Lower leg skin (tissue), 4 donors: ENCODE results near the gene BICRAL. TPM values are rescaled to one million over a fixed set of nuclear protein-coding genes. Genes with fewer than 3 reads are reported as not detected.

Source experiments
- DNase-seq, 2 donors: peaks; one replicate each; pipeline ENCODE4 v3.0.0-alpha.2; 2019; ENCODE audit warnings: low spot score in 2 of 2
- H3K4me3 ChIP-seq: fragments of 200-600 bp; sonication (generic); 2 replicates; pipeline ENCODE4 v1.5.1; 2017; ENCODE audit warnings: mild to moderate bottlenecking, low read depth; ENCODE audit not compliant: poor library complexity, severe bottlenecking
- POLR2A ChIP-seq, 2 donors: fragments of 450-650 bp; IDR thresholded peaks; one replicate each; pipeline ENCODE4 v1.6.1; 2016 to 2017; ENCODE audit warnings: antibody characterized with exemption in 2 of 2, mild to moderate bottlenecking in 1 of 2, moderate library complexity in 1 of 2
- WGBS, 2 donors: methylation state at CpG; one replicate each; pipeline ENCODE4 v1.1.5; 2018; 5-methylcytosine and 5-hydroxymethylcytosine counted together
- intact Hi-C: fragments of 100-400 bp; cut with DNase I; formaldehyde crosslinking; loops from one replicate; pipeline ENCODE4 v1.15.0; 2023; ENCODE audit warnings: low total_unique reads
- total RNA-seq, 4 donors: library from RNA; depleted of rRNA; stranded (reverse); fragments of >200 nt; gene quantifications; one replicate each; pipeline ENCODE4 v1.1.0, GENCODE V29; 2016
- TF ChIP-seq, protein P1 (sequence below), 3 donors: fragments of 450-650 bp; IDR thresholded peaks; one replicate each; pipeline ENCODE4 v1.5.1; 2016; ENCODE audit warnings: antibody characterized with exemption in 3 of 3, mild to moderate bottlenecking in 3 of 3, moderate library complexity in 2 of 3

BICRAL gene
- total RNA-seq, 4 donors from 2014 or later, result 19.4 to 23.4 (median 20.5) TPM

DNA sequence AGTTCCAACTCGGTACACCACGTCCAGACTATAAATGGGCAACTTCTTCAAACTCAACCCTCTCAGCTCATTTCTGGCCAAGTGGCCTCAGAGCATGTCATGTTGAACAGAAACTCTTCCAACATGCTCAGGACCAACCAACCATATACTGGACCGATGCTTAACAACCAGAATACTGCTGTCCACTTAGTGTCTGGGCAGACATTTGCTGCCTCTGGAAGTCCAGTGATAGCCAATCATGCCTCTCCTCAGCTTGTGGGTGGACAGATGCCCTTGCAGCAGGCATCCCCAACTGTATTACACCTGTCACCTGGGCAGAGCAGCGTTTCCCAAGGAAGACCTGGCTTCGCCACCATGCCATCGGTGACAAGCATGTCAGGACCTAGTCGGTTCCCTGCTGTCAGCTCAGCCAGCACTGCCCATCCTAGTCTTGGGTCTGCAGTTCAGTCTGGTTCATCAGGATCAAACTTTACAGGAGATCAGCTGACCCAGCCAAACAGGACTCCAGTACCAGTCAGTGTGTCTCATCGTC, 47.8 kb downstream of the BICRAL start:
- DNase-seq, result peak in 1 of 2 donors; percentile 54
- 96 to 97% methylated on average over 8 of the region's 8 CpGs for WGBS, 2 donors
- no peak overlapping the region for H3K4me3 ChIP-seq
- TF ChIP-seq POLR2A (IDR thresholded peaks at IDR 0.05), result no peak
- TF ChIP-seq, protein P1, sequence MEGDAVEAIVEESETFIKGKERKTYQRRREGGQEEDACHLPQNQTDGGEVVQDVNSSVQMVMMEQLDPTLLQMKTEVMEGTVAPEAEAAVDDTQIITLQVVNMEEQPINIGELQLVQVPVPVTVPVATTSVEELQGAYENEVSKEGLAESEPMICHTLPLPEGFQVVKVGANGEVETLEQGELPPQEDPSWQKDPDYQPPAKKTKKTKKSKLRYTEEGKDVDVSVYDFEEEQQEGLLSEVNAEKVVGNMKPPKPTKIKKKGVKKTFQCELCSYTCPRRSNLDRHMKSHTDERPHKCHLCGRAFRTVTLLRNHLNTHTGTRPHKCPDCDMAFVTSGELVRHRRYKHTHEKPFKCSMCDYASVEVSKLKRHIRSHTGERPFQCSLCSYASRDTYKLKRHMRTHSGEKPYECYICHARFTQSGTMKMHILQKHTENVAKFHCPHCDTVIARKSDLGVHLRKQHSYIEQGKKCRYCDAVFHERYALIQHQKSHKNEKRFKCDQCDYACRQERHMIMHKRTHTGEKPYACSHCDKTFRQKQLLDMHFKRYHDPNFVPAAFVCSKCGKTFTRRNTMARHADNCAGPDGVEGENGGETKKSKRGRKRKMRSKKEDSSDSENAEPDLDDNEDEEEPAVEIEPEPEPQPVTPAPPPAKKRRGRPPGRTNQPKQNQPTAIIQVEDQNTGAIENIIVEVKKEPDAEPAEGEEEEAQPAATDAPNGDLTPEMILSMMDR (IDR thresholded peaks at IDR 0.05), result no peak
- intact Hi-C loops, result no loop called here

GRCh38 chr6:42831237-42831636, 49.4 kb downstream of the BICRAL start:
- H3K4me3 ChIP-seq, result no peak overlapping the region
- TF ChIP-seq, protein P1 (IDR thresholded peaks at IDR 0.05), result no peak
- no peak for TF ChIP-seq POLR2A (IDR thresholded peaks at IDR 0.05)
- peak in 1 of 2 donors; percentile 15 for DNase-seq
- intact Hi-C loops, result no loop called here
- WGBS, 2 donors, result 89 to 90% methylated on average over 3 of the region's 3 CpGs

GRCh38 chr6:42834056-42834455, 52.2 kb downstream of the BICRAL start:
- H3K4me3 ChIP-seq, result no peak overlapping the region
- TF ChIP-seq, protein P1 (IDR thresholded peaks at IDR 0.05), result no peak
- no peak for TF ChIP-seq POLR2A (IDR thresholded peaks at IDR 0.05)
- 94 to 96% methylated on average over 5 of the region's 5 CpGs for WGBS, 2 donors
- peak in 1 of 2 donors; percentile 13 for DNase-seq
- intact Hi-C loops, result no loop called here

DNA sequence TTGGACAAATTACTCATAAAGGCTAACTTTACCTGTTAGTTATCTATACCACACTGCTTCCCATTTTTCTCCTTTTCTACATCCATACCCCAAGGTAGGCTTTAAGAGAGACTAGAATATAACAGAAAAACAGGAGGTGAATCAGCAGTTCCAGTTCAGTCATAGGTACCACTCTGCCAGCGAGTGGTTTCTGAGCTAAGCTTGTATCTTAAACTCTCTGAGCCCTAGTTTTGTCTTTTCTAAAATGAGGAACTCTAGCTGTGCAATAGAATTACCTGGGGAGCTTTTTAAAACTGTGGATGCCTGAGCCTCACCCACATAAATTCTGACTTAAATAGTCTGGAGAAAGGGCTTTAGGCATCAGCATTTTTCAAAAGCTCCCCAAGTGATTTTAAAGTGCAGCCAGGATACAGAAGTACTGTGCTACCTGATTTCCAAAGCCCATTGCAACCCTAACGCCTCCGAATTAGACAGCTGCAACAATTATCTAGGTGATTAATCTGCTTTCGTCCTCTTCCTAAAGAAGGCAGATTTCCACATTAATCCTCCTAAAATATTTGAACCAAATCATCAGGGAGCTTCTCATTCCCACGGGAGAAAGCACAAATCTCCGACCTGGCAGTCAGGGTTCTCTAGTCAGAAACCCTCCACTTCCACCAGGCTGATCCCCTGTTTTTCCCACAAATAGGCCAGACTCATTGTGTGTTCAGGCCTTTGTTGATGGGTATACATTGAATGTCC, 60.2 kb downstream of the BICRAL start:
- TF ChIP-seq, protein P1 (IDR thresholded peaks at IDR 0.05), result no peak
- no peak for DNase-seq
- no peak overlapping the region for H3K4me3 ChIP-seq
- intact Hi-C loops, result no loop called here
- 81 to 84% methylated on average over 6 of the region's 6 CpGs for WGBS, 2 donors

GRCh38 chr6:42845327-42845694, 63.5 kb downstream of the BICRAL start:
- no peak for DNase-seq
- WGBS, 2 donors, result 99 to 100% methylated on average over 6 of the region's 6 CpGs
- H3K4me3 ChIP-seq, result no peak overlapping the region
- intact Hi-C loops, result no loop called here
- TF ChIP-seq POLR2A (IDR thresholded peaks at IDR 0.05), result no peak
- TF ChIP-seq, protein P1 (IDR thresholded peaks at IDR 0.05), result no peak
